ENCODE results near the gene ARHGAP19.

GRCh38 chr10:97222326-97222961 lies 70.0 kb downstream of the ARHGAP19 start:
- TF ChIP-seq, protein P1, sequence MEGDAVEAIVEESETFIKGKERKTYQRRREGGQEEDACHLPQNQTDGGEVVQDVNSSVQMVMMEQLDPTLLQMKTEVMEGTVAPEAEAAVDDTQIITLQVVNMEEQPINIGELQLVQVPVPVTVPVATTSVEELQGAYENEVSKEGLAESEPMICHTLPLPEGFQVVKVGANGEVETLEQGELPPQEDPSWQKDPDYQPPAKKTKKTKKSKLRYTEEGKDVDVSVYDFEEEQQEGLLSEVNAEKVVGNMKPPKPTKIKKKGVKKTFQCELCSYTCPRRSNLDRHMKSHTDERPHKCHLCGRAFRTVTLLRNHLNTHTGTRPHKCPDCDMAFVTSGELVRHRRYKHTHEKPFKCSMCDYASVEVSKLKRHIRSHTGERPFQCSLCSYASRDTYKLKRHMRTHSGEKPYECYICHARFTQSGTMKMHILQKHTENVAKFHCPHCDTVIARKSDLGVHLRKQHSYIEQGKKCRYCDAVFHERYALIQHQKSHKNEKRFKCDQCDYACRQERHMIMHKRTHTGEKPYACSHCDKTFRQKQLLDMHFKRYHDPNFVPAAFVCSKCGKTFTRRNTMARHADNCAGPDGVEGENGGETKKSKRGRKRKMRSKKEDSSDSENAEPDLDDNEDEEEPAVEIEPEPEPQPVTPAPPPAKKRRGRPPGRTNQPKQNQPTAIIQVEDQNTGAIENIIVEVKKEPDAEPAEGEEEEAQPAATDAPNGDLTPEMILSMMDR (IDR thresholded peaks at IDR 0.05), result no peak
- TF ChIP-seq POLR2A (IDR thresholded peaks at IDR 0.05), result no peak

All from thyroid gland (tissue), 4 donors.